ENCODE data around the gene COL18A1. TPM values are rescaled to one million over a fixed set of nuclear protein-coding genes. Genes with fewer than 3 reads are reported as not detected.

The COL18A1 gene
- total RNA-seq, 1 donor from 2014 or later: 302 TPM

GRCh38 chr21:45443595-45444181, 38.7 kb downstream of the COL18A1 start:
- no peak for TF ChIP-seq CTCF (IDR thresholded peaks at IDR 0.05; ENCODE audit: unreplicated experiment)
- Mint-ChIP-seq H3K4me3 (no peak overlapping the region), H3K36me3 (peaks cover 38% of the 10 kb centered on the region), H3K27ac (peak overlapping the region; percentile 6), H3K27me3 (ENCODE audit: low read depth) (no peaks in the 10 kb centered on the region), H3K4me1 (peaks cover 13% of the 10 kb centered on the region), H3K9me3 (peaks cover 28% of the 10 kb centered on the region)
- no peak for DNase-seq (ENCODE audit: low spot score in 2 of 2, unreplicated experiment in 2 of 2)

GRCh38 chr21:45444385-45444784, 39.4 kb downstream of the COL18A1 start:
- no peak for DNase-seq (ENCODE audit: low spot score in 2 of 2, unreplicated experiment in 2 of 2)
- peaks cover 17% of the 10 kb centered on the region for H3K4me1 Mint-ChIP-seq
- no peak overlapping the region for H3K27ac Mint-ChIP-seq
- H3K9me3 Mint-ChIP-seq: peaks cover 28% of the 10 kb centered on the region
- H3K4me3 Mint-ChIP-seq: no peak overlapping the region
- peaks cover 38% of the 10 kb centered on the region for H3K36me3 Mint-ChIP-seq
- no peaks in the 10 kb centered on the region for H3K27me3 Mint-ChIP-seq (ENCODE audit: low read depth)
- no peak for TF ChIP-seq CTCF (IDR thresholded peaks at IDR 0.05; ENCODE audit: unreplicated experiment)

- Mint-ChIP-seq H3K27ac (no peak overlapping the region), H3K27me3 (ENCODE audit: low read depth) (no peaks in the 10 kb centered on the region), H3K36me3 (peaks cover 38% of the 10 kb centered on the region), H3K9me3 (peaks cover 28% of the 10 kb centered on the region), H3K4me3 (no peak overlapping the region), H3K4me1 (peaks cover 24% of the 10 kb centered on the region)
- no peak for DNase-seq (ENCODE audit: low spot score in 2 of 2, unreplicated experiment in 2 of 2)
- no peak for TF ChIP-seq CTCF (IDR thresholded peaks at IDR 0.05; ENCODE audit: unreplicated experiment)
Measured at GRCh38 chr21:45445369-45445768, 40.4 kb downstream of the COL18A1 start.

- H3K27ac Mint-ChIP-seq: peak overlapping the region; percentile 96
- no peak for DNase-seq (ENCODE audit: low spot score in 2 of 2, unreplicated experiment in 2 of 2)
- no peak overlapping the region for H3K4me3 Mint-ChIP-seq
- no peak for TF ChIP-seq CTCF (IDR thresholded peaks at IDR 0.05; ENCODE audit: unreplicated experiment)
- H3K36me3 Mint-ChIP-seq: peaks cover 38% of the 10 kb centered on the region
- no peaks in the 10 kb centered on the region for H3K27me3 Mint-ChIP-seq (ENCODE audit: low read depth)
- H3K4me1 Mint-ChIP-seq: peaks cover 36% of the 10 kb centered on the region
- peaks cover 28% of the 10 kb centered on the region for H3K9me3 Mint-ChIP-seq
Measured at GRCh38 chr21:45447821-45448220, 42.9 kb downstream of the COL18A1 start.

- Mint-ChIP-seq H3K27ac (peak overlapping the region; percentile 96), H3K4me1 (peaks cover 40% of the 10 kb centered on the region), H3K36me3 (peaks cover 38% of the 10 kb centered on the region), H3K4me3 (no peak overlapping the region), H3K27me3 (ENCODE audit: low read depth) (no peaks in the 10 kb centered on the region), H3K9me3 (peaks cover 28% of the 10 kb centered on the region)
- TF ChIP-seq CTCF (IDR thresholded peaks at IDR 0.05; ENCODE audit: unreplicated experiment): no peak
- no peak for DNase-seq (ENCODE audit: low spot score in 2 of 2, unreplicated experiment in 2 of 2)
Measured at GRCh38 chr21:45448283-45448809, 43.4 kb downstream of the COL18A1 start.

Measured in mesothelial cell of epicardium (in vitro differentiated cells).